CD4-positive, alpha-beta T cell treated with Interleukin-6 for 4 hours (primary cell): ENCODE results near the gene BRWD1.

Experiments
- DNase-seq: peaks from one replicate; pipeline ENCODE4 v3.0.0-alpha.2; 2020; ENCODE audit warnings: mixed read lengths

Gene BRWD1

DNA sequence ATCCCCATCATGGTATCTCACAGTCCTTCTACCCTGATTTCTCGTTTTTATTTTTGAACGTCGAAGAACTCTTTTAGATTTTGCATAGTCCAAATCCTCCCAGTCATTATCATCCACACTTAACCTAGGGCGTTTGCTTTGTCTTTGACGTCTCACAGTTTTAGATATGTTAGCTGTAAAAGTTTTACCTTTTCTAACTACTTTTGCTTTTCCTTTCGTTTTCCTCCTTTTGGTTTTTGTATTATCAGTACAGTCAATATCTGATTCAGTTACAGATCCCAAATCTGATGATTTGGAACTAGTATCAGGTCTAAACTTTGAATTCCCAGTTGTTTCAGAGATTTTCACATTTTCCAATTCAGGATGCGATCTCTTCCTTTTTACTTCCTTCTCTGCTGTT, 117.1 kb downstream of the BRWD1 start:
- DNase-seq, result no peak

DNA sequence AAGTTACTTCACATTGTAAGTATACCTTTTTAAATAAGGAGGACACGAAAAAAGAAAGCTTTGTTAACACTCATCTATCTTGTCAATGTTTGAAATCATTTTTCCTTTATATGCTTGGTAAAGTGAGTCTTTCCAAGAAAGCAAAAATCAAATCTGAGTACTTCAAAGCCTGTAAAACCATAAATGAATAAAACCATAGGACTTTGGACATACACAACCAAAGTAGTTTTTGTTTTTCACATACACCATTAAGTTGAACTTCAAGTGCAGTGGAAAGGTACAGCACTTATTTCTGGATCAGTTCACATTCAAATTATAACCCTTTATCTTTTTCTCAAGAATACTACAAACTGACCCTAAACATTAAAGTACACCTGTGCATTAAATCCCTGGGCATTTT, 120.1 kb downstream of the BRWD1 start:
- DNase-seq, result no peak

GRCh38 chr21:39189857-39190604, 123.4 kb downstream of the BRWD1 start:
- no peak for DNase-seq

DNA sequence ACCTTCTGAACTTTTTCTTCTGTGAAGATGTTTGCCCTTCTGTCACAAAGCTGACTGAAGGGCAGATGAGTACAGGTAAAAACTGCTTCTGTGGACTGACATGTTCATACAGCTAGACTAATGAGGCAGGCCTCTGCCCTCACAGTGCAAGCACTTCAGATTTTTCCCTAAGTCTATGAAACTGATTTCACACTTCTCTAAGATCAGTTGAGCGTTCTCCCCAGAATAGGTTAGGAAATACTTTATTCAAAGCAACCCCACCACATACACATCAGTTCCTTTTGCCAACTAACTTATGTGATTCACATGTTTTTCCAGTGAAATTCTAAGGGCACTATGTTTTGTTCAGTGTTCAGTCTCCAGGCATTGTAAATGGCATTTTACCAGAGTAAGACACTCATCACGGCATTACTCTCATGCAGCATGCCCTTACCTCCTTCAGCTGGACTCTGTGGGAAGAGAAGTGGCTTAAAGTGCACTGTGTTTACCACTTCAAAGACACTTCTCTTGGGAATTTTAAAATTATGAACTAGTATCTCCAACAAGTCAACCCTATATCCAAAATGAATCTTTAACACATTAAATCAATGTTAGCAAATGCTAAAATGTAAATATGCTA, 124.8 kb downstream of the BRWD1 start:
- DNase-seq, result no peak

DNA sequence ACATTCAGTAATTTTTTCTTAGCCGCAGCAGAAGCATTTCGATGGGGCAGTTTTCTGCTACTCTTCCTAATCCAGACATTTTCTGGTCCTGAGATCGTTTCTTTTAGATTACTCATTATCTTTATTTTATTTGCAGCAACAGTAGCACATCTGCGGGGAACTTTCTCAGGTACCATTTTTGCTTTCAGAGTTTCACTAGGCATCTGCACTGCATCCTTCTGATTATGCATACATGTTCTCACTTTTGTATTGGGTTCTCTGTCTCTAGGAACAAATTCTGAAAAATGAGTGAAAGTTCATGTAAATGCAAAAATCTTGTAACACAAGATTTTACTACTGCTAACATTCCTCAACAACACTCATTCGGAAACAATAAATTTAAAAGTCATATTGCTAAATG, 126.3 kb downstream of the BRWD1 start:
- no peak for DNase-seq

- DNase-seq, result no peak
These were observed 126.8 kb downstream of the BRWD1 start for GRCh38 chr21:39186676-39187075.

- no peak for DNase-seq
These were observed 128.3 kb downstream of the BRWD1 start for GRCh38 chr21:39185157-39185556.

DNA sequence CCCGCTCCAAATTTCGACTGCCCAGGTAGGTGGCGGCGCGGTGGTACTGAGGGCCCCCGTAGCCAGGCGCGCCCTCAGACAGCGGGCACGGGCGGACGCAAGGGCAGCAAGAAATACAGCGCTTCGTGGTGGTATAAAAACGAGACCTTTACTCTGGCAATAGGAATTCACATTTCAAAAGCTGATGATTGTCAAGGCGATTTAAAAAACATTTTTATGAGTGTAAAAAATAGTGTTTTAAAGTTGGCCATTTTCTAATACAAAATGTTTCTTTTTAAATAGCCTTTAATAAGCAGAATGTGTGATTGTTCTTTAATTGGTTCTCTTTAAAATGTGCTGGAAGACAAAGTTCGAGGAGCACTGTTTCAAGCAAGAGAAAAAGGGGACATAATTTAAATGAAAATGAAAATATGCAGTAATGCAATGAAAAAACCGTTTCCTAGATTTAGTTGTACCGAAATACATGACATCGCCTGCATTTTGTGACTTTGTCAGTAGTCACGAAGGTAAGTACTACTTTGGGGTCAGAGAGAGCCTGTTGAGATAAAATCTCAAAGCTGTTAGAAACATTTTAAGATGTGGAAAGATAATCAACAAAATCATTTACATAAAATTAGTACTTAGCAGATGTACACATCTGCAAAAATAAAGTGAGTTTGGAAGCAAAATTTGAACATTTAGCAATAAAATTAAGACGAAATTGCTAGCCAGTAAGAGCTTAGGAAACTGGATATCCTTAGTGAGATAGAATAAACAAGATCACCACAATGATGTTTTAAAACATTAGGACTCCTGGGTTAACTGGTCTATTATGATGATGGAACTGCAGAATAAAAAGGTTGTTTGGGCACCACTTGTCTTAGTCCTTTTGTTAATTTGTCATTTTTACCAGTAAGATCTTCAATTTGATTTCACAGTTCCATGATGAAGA, 129.1 kb downstream of the BRWD1 start:
- no peak for DNase-seq

GRCh38 chr21:39183272-39184049, 130.0 kb downstream of the BRWD1 start, which contains the start of gene PSMG1:
TSS of gene PSMG1 (minus strand) at chr21:39183451. CDS start at chr21:39183385, 66 bp downstream.
- peak; percentile 97 for DNase-seq

GRCh38 chr21:39182484-39183271, 130.8 kb downstream of the BRWD1 start:
- DNase-seq, result peak; percentile 15

- DNase-seq, result no peak
These were observed 131.4 kb downstream of the BRWD1 start for GRCh38 chr21:39182016-39182415.

DNA sequence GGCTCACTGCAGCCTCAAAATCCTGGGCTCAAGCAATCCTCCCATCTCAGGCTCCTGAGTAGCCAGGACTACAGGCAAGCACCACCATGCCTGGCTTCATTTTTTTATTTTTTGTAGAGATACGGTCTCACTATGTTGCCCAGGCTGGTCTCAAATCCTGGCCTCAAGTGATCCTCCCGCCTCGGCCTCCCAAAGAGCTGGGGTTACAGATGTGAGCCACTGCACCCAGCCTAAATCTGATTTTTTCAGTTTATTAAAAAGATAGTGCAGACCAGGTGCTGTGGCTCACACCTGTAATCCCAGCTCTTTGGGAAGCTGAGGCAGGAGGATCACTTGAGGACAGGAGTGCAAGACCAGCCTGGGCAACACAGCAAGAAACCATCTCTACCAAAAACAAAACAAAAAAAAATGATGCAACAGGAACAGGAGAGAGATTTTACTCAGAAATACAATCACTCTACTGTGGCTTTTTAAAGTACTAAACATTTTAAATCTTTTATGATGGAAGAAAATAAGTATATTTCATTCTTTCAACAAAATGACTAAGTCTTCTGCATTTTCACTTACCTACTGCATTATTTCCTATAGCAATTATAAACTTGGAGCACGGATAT, 132.1 kb downstream of the BRWD1 start:
- DNase-seq, result no peak

- DNase-seq, result no peak
These were observed 132.9 kb downstream of the BRWD1 start for GRCh38 chr21:39180429-39181019.

DNA sequence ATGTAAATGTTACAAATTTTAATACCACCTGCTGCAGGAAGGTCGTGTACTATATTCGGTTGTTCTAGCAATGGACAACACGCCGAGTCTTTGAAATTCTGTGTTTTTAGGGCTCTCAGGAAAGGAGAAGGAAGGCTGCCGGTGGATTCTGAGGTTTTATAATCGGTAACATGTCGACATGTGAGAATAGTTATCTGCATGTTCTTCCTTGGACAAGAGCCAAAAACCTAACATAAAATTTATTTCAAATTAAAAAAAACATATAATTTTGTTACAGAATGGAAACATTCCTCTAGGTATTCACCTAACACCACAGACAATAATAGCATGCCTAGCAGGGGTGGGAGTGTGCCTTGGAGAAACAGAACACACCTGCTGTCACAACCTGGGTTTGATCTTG, 135.0 kb downstream of the BRWD1 start:
- DNase-seq, result no peak

- no peak for DNase-seq
These were observed 137.1 kb downstream of the BRWD1 start for GRCh38 chr21:39176271-39176709.

DNA sequence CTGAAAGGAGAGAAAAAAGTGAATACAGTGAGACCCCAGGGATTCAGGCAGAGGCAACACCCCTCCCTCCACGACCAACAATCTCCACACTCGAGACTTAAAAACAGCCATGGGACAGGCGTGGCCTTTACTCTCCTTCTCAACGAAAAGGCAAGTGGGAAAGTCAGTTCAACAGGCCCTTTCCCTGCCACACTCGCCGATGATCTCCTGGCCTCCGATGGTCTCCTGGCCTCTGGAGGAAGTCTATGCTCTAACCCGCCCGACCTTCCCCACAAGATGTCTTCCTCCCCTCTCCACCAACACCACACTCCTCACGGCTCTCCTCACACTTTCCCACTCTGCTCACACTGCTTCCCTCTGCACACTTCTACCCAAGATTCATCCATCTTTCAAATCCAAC, 137.8 kb downstream of the BRWD1 start:
- DNase-seq, result no peak

DNA sequence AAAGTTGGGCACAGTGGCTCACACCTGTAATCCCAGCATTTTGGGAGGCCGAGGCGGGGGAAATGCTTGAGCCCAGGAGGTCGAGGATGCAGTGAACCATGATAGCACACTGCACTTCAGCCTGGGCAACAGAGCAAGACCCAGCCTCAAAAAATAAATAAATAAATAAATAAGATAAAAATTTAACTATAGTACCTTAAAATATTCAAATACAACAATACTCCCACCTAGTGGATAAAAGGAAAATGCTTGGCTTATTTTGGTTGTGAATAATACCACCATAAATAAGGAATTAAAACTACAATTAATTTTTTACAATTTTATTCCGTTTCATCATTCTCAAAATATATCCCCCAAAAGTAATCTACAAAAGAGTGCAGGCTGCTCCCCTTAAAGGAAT, 138.3 kb downstream of the BRWD1 start:
- no peak for DNase-seq

DNA sequence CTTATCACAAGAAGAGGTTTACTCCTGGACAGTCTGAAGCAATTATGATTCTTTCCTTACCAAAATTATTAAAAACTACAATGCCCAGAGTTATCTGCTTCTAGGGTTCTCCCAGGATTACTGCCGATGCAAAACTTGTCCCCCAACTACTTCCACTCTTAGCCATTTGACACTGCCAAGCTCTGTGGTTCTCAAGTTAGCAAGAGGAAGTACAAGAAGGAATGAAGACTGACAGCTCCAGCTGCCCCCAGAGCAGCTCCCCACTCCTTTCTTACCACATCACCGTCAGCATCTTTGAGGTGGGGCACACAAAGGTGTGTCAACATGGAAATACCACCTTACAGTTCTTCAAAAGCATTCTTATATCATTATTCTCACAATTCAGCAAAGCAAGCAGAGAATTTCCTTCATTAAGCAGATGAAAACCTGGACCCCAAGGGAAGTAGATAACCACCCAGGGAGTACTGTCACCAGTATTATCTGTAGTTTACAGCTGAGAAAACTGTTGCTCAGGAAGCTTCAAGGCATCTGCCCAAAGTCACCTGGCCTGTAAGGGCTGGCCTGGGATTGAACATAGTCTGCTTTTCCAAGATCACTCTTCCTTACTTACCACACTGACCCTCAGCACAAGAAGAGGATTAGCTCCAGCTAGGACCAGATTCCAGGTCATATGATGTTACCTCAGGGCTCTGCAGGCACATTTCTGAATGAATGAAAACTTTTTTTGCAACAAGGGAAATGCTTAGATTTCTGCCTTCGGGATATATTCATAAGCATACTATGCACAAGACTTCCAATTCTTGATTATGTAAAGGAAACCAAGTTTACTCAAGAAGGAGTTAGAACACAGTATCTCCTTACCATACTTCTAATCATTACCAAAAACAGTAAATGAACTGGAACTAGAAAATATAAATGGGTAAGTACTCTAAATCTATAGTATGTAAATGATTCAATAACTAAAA, 139.4 kb downstream of the BRWD1 start:
- no peak for DNase-seq

- DNase-seq, result no peak
These were observed 143.5 kb downstream of the BRWD1 start for GRCh38 chr21:39169906-39170305.

- DNase-seq, result no peak
These were observed 144.6 kb downstream of the BRWD1 start for GRCh38 chr21:39168800-39169199.
